ENCODE measurements around the gene TRIOBP.

The TRIOBP gene

GRCh38 chr22:37807410-37808293 is 110.8 kb downstream of the TRIOBP start, which contains the start of gene GCAT (continued):
- no peak for TF ChIP-seq ZNF510 (tag by site-specific recombination; IDR thresholded peaks at IDR 0.05; ENCODE audit: insufficient replicate concordance)
- no peak for TF ChIP-seq ZNF239 (tag by site-specific recombination; IDR thresholded peaks at IDR 0.05)
- TF ChIP-seq KLF9 (tag by site-specific recombination; IDR thresholded peaks at IDR 0.05; ENCODE audit: low read depth): peak; percentile 95
- TF ChIP-seq ZNF174 (tag by site-specific recombination; IDR thresholded peaks at IDR 0.05): no peak
- TF ChIP-seq PRDM10 (tag by site-specific recombination; IDR thresholded peaks at IDR 0.05): peak; percentile 99
- peak; percentile 82 for TF ChIP-seq KLF7 (tag by site-specific recombination; IDR thresholded peaks at IDR 0.05; ENCODE audit: borderline replicate concordance)
- no peak for TF ChIP-seq ZNF280D (tag by site-specific recombination; IDR thresholded peaks at IDR 0.05)
- TF ChIP-seq MEIS1 (CRISPR knock-in tag; IDR thresholded peaks at IDR 0.05; ENCODE audit: borderline replicate concordance): no peak
- TF ChIP-seq ZSCAN5A (tag by site-specific recombination; IDR thresholded peaks at IDR 0.05): peak; percentile 84
- TF ChIP-seq ZNF544 (tag by site-specific recombination; IDR thresholded peaks at IDR 0.05): no peak
- TF ChIP-seq ZBTB8A (tag by site-specific recombination; IDR thresholded peaks at IDR 0.05): peak; percentile 93
- TF ChIP-seq ZNF664 (tag by site-specific recombination; IDR thresholded peaks at IDR 0.05): no peak
- TF ChIP-seq ZNF692 (tag by site-specific recombination; IDR thresholded peaks at IDR 0.05): peak; percentile 65
- TF ChIP-seq ZNF560 (tag by site-specific recombination; IDR thresholded peaks at IDR 0.05; ENCODE audit: borderline replicate concordance): no peak
- TF ChIP-seq ZBTB44 (tag by site-specific recombination; IDR thresholded peaks at IDR 0.05): peak; percentile 19; the same call in 1 of the 2 replicates
- TF ChIP-seq WT1 (tag by site-specific recombination; IDR thresholded peaks at IDR 0.05): peak; percentile 68
- no peak for TF ChIP-seq SALL2 (tag by site-specific recombination; IDR thresholded peaks at IDR 0.05; ENCODE audit: borderline replicate concordance)
- no peak; the same call in 1 of the 2 replicates for TF ChIP-seq TSHZ1 (tag by site-specific recombination; IDR thresholded peaks at IDR 0.05; ENCODE audit: borderline replicate concordance)
- TF ChIP-seq ZNF645 (tag by site-specific recombination; IDR thresholded peaks at IDR 0.05): no peak
- no peak for TF ChIP-seq MZF1 (tag by site-specific recombination; IDR thresholded peaks at IDR 0.05; ENCODE audit: borderline replicate concordance)
- no peak for TF ChIP-seq ZNF132 (tag by site-specific recombination; IDR thresholded peaks at IDR 0.05; ENCODE audit: borderline replicate concordance)

Data from HEK293 (cell line).